Endothelial cell of umbilical vein (primary cell): ENCODE data around the gene NMNAT3. TPM values are rescaled to one million over a fixed set of nuclear protein-coding genes. Genes with fewer than 3 reads are reported as not detected.

Source experiments
- BruUV-seq: library from RNA; stranded (reverse); fragments of 400-500 nt; replicated peaks from 2 replicates; lab custom pipeline; 2021; lab: Mats Ljungman, UMichigan
- CTCF ChIA-PET: fragments of 300-600, 350-600 bp; sonication (Branson Sonifier 250); formaldehyde crosslinking; loops from one replicate; lab custom pipeline; 2021; ENCODE audit warnings: antibody characterized with exemption, inconsistent platforms; lab: Charles Lee
- POLR2A ChIA-PET: fragments of 300-600, 350-600 bp; sonication (Branson Sonifier 250); formaldehyde crosslinking; loops from one replicate; lab custom pipeline; 2021; ENCODE audit warnings: antibody characterized with exemption, inconsistent platforms; lab: Charles Lee
- DNase-seq: peaks from one replicate; pipeline ENCODE4 v3.0.0-alpha.2; 2011; ENCODE audit warnings: low read depth, low spot score
- FAIRE-seq: peaks from 2 replicates; lab custom pipeline; 2011; peaks lifted over from hg19 to GRCh38; lab: Jason Lieb, UNC
- H2AFZ ChIP-seq: 2 replicates; pipeline ENCODE4 v1.6.0; 2012; ENCODE audit warnings: low read depth, low read length, control low read depth, inconsistent platforms
- H3K27ac ChIP-seq: 2 replicates; pipeline ENCODE4 v1.5.1; 2011; ENCODE audit warnings: low read depth, mild to moderate bottlenecking, control low read depth, low read length, moderate library complexity; ENCODE audit not compliant: insufficient read depth
- H3K27me3 ChIP-seq, 2 experiments: 2 replicates each; pipeline versions ENCODE4 v1.6.0 to v1.6.1; 2011; ENCODE audit warnings: low read length in 2 of 2, mixed read lengths in 1 of 2; ENCODE audit not compliant: control insufficient read depth in 2 of 2, insufficient read depth in 2 of 2
- H3K36me3 ChIP-seq, 2 experiments: 2 replicates in 1 of 2; 3 replicates in 1 of 2; pipeline ENCODE4 v1.5.1; 2011; ENCODE audit warnings: low read length in 2 of 2, mild to moderate bottlenecking in 1 of 2, moderate library complexity in 1 of 2; ENCODE audit not compliant: control insufficient read depth in 2 of 2, insufficient read depth in 2 of 2; ENCODE audit errors: extremely low read depth in 1 of 2
- H3K4me1 ChIP-seq: 3 replicates; pipeline ENCODE4 v1.5.1; 2011; ENCODE audit warnings: mild to moderate bottlenecking, low read length; ENCODE audit not compliant: control insufficient read depth, insufficient read depth; ENCODE audit errors: extremely low read depth
- H3K4me2 ChIP-seq: 2 replicates; pipeline ENCODE4 v1.6.1; 2011; ENCODE audit warnings: low read length, control low read depth, mixed read lengths; ENCODE audit not compliant: insufficient read depth
- H3K4me3 ChIP-seq, 3 experiments: fragments of 200-600 bp in 1 of 3; sonication (generic), shearing (Covaris generic) in 1 of 3; replicated peaks in 1 of 3; 2 replicates each; pipeline ENCODE4 v1.5.1; 2011 to 2016; ENCODE audit warnings: control low read depth in 3 of 3, low read length in 3 of 3, mild to moderate bottlenecking in 2 of 3, inconsistent platforms in 1 of 3, low read depth in 1 of 3, moderate library complexity in 1 of 3; ENCODE audit not compliant: insufficient read depth in 1 of 3
- H3K79me2 ChIP-seq: 2 replicates; pipeline ENCODE4 v1.6.0; 2012; ENCODE audit warnings: low read length, inconsistent platforms; ENCODE audit not compliant: control insufficient read depth, insufficient read depth
- H3K9ac ChIP-seq: replicated peaks from 2 replicates; pipeline ENCODE3; 2011; ENCODE audit warnings: low read length, control low read depth; ENCODE audit not compliant: insufficient read depth; ENCODE audit errors: extremely low read depth
- H3K9me1 ChIP-seq: replicated peaks from 3 replicates; pipeline ENCODE4 v1.6.0; 2011; ENCODE audit warnings: mild to moderate bottlenecking, low read length; ENCODE audit not compliant: control insufficient read depth, insufficient read depth; ENCODE audit errors: extremely low read depth
- H3K9me3 ChIP-seq: replicated peaks from 2 replicates; pipeline ENCODE4 v1.5.1; 2012; ENCODE audit warnings: low read length, inconsistent platforms; ENCODE audit not compliant: control insufficient read depth, insufficient read depth
- H4K20me1 ChIP-seq: replicated peaks from 2 replicates; pipeline ENCODE3; 2011; ENCODE audit warnings: mild to moderate bottlenecking, low read length; ENCODE audit not compliant: control insufficient read depth, insufficient read depth; ENCODE audit errors: extremely low read depth
- EZH2 ChIP-seq: IDR thresholded peaks from 2 replicates; pipeline ENCODE4 v1.6.1; 2012; ENCODE audit warnings: borderline replicate concordance, low read depth, mild to moderate bottlenecking, moderate library complexity, low read length, inconsistent platforms; ENCODE audit not compliant: severe bottlenecking
- FOS ChIP-seq: IDR thresholded peaks from 2 replicates; pipeline ENCODE4 v1.6.1; 2011; ENCODE audit warnings: mild to moderate bottlenecking, low read length, moderate library complexity, borderline replicate concordance; ENCODE audit not compliant: insufficient read depth
- GATA2 ChIP-seq: IDR thresholded peaks from 2 replicates; pipeline ENCODE4 v1.7.0; 2011; ENCODE audit warnings: low read depth, mild to moderate bottlenecking, moderate library complexity, mixed read lengths, low read length; ENCODE audit not compliant: insufficient read length, insufficient read depth
- JUN ChIP-seq: IDR thresholded peaks from 2 replicates; pipeline ENCODE4 v1.6.1; 2011; ENCODE audit warnings: borderline replicate concordance, low read depth; ENCODE audit not compliant: insufficient read length, insufficient read depth
- MYC ChIP-seq: IDR thresholded peaks from one replicate; pipeline ENCODE4 v1.6.1; 2011; ENCODE audit warnings: mild to moderate bottlenecking, low read depth, low read length
- POLR2A ChIP-seq: IDR thresholded peaks from 2 replicates; pipeline ENCODE4 v1.6.1; 2012; ENCODE audit warnings: low read depth, mild to moderate bottlenecking, control low read depth, low read length
- POLR2AphosphoS5 ChIP-seq: IDR thresholded peaks from 2 replicates; pipeline ENCODE4 v1.6.1; 2012; ENCODE audit warnings: low read depth, mild to moderate bottlenecking, control low read depth, low read length, moderate library complexity; ENCODE audit not compliant: insufficient read depth
- dilution Hi-C: fragments of 300-500 bp; cut with MboI; formaldehyde crosslinking; loops from one replicate; pipeline ENCODE4 v1.15.0; 2019; ENCODE audit warnings: low sequenced_read_pairs; ENCODE audit not compliant: extremely low pct_ligation_motif_present
- intact Hi-C: fragments of 100-400 bp; cut with micrococcal nuclease; formaldehyde crosslinking; loops from one replicate; pipeline ENCODE4 v1.10.0; 2022
- polyA plus RNA-seq, 4 experiments: library from polyadenylated mRNA; depleted of rRNA in 3 of 4; stranded (reverse) in 3 of 4; unstranded in 1 of 4; fragments of >200 nt; gene quantifications; 2 replicates each; pipeline versions ENCODE4 v1.2.1 to v1.2.3, GENCODE V29; 2011 to 2012; ENCODE audit warnings: missing spikeins in 1 of 4
- total RNA-seq: library from RNA; stranded (reverse); gene quantifications from 2 replicates; pipeline ENCODE4 v1.2.3, GENCODE V29; 2021
- TF ChIP-seq, protein P1 (sequence below), 2 donors: IDR thresholded peaks; 1 replicate in 1 of 2; 2 replicates in 1 of 2; pipeline ENCODE4 v1.5.1; 2011; ENCODE audit warnings: low read length in 2 of 2, mild to moderate bottlenecking in 2 of 2, moderate library complexity in 2 of 2, control low read depth in 1 of 2, inconsistent platforms in 1 of 2, low read depth in 1 of 2; ENCODE audit not compliant: insufficient read depth in 1 of 2; ENCODE audit errors: extremely low read depth in 1 of 2
- TF ChIP-seq, protein P2 (sequence below): IDR thresholded peaks from 2 replicates; pipeline ENCODE4 v1.6.1; 2011; ENCODE audit not compliant: insufficient read depth, insufficient read length

Gene NMNAT3
- total and polyA plus RNA-seq, 2 donors (not counting 3 experiments of a cell fraction or from before 2014, with no cell fraction given), result 0.59 to 0.60 TPM

DNA sequence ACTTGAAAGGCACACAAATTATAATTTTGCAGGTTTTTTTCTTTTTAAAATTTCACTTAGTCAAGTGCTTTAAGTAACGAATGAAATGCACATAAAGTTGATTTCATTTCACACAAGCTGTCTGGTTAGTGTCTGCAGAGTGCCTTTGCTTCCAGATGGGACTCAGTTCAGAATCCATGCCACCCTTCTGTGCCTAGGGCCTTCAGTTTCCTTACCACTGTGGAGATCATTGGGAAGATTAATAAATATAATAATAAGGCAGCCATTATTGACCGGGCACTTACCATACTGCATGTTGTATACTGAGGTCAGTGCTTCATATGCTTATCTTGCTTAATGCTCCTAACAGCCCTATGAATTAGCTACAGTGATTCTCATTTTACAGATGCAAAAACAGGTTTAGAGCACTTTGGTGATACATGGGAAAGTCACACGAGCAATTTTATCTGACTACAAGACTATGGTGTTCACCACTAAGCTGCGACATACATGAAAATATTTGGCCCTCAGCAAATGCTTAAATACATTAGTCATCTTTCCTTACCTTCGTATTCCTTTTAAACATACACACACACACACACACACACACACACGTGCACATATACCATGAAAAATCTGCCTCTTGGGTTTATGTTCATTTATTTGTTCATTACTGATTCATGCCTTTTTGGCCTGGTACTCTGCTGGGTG is 3.1 kb downstream of the NMNAT3 start:
- H3K4me2 ChIP-seq, result no peak overlapping the region
- intact Hi-C loops, result loop anchor here (5.0 to 10.0 kb wide), 2 partner anchors 137 to 250 kb away; partner anchors contain the start of gene RBP1

More for the DNA sequence above, 3.1 kb downstream of the NMNAT3 start:
- Histone ChIP-seq H3K79me2 (no peaks in the 10 kb centered on the region), H3K9me3 (no peaks in the 10 kb centered on the region), H2AFZ (no peak overlapping the region), H3K4me3 (no peak overlapping the region), H4K20me1 (no peaks in the 10 kb centered on the region), H3K27ac (no peak overlapping the region), H3K9ac (no peak overlapping the region), H3K27me3 (no peaks in the 10 kb centered on the region), H3K9me1 (no peaks in the 10 kb centered on the region), H3K36me3 (no peaks in the 10 kb centered on the region), H3K4me1 (no peaks in the 10 kb centered on the region)
- TF ChIP-seq EZH2 (no peak), FOS (no peak), MYC (no peak), POLR2AphosphoS5 (no peak), JUN (no peak), GATA2 (no peak), POLR2A (no peak)
- TF ChIP-seq, protein P1, sequence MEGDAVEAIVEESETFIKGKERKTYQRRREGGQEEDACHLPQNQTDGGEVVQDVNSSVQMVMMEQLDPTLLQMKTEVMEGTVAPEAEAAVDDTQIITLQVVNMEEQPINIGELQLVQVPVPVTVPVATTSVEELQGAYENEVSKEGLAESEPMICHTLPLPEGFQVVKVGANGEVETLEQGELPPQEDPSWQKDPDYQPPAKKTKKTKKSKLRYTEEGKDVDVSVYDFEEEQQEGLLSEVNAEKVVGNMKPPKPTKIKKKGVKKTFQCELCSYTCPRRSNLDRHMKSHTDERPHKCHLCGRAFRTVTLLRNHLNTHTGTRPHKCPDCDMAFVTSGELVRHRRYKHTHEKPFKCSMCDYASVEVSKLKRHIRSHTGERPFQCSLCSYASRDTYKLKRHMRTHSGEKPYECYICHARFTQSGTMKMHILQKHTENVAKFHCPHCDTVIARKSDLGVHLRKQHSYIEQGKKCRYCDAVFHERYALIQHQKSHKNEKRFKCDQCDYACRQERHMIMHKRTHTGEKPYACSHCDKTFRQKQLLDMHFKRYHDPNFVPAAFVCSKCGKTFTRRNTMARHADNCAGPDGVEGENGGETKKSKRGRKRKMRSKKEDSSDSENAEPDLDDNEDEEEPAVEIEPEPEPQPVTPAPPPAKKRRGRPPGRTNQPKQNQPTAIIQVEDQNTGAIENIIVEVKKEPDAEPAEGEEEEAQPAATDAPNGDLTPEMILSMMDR (IDR thresholded peaks at IDR 0.05; ENCODE audit: extremely low read depth in 1 of 2, insufficient read depth in 1 of 2, low read depth in 1 of 2, low read length in 2 of 2), result no peak
- TF ChIP-seq, protein P2, sequence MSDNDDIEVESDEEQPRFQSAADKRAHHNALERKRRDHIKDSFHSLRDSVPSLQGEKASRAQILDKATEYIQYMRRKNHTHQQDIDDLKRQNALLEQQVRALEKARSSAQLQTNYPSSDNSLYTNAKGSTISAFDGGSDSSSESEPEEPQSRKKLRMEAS, result no peak
- POLR2A ChIA-PET, result no interaction called here
- FAIRE-seq (no peak), DNase-seq (no peak)
- dilution Hi-C loops, result no loop called here
- CTCF ChIA-PET, result no interaction called here
- no TSS peak for BruUV-seq
